GM18499 (cell line): ENCODE measurements around the gene ST7L.

Experiments used
- ATAC-seq: cut with Tn5 transposase; IDR thresholded peaks from one replicate; pipeline ENCODE4 v1.9.1; 2021; ENCODE audit warnings: moderate number of reproducible peaks; ENCODE audit not compliant: insufficient read depth, unreplicated experiment

The ST7L gene

GRCh38 chr1:112520166-112520565 is 98.8 kb downstream of the ST7L start:
- no peak for ATAC-seq

GRCh38 chr1:112518186-112518585 is 100.8 kb downstream of the ST7L start:
- no peak for ATAC-seq

- ATAC-seq = no peak
Measured at GRCh38 chr1:112517646-112518045, 101.3 kb downstream of the ST7L start.

GRCh38 chr1:112517231-112517630 is 101.7 kb downstream of the ST7L start:
- no peak for ATAC-seq

- no peak for ATAC-seq
Measured at GRCh38 chr1:112516141-112516540, 102.8 kb downstream of the ST7L start.

- no peak for ATAC-seq
Measured at GRCh38 chr1:112515311-112516009, 103.5 kb downstream of the ST7L start.

- no peak for ATAC-seq
Measured at GRCh38 chr1:112514901-112515300, 104.0 kb downstream of the ST7L start.

GRCh38 chr1:112513112-112513870 is 105.7 kb downstream of the ST7L start:
- ATAC-seq = no peak

GRCh38 chr1:112511897-112512296 is 107.0 kb downstream of the ST7L start:
- ATAC-seq = no peak

GRCh38 chr1:112510340-112510739 is 108.6 kb downstream of the ST7L start:
- no peak for ATAC-seq

GRCh38 chr1:112509660-112510178 is 109.2 kb downstream of the ST7L start:
- no peak for ATAC-seq

- no peak for ATAC-seq
Measured at GRCh38 chr1:112509005-112509659, 109.8 kb downstream of the ST7L start.

GRCh38 chr1:112508278-112509004 is 110.5 kb downstream of the ST7L start, which contains the start of gene WNT2B:
Gene WNT2B (plus strand): TSS chr1:112508965. CDS start chr1:112509263, 298 bp downstream.
- no peak for ATAC-seq

- no peak for ATAC-seq
Measured at GRCh38 chr1:112507921-112508277, 111.0 kb downstream of the ST7L start.

GRCh38 chr1:112507336-112507735 is 111.6 kb downstream of the ST7L start:
- ATAC-seq = no peak

GRCh38 chr1:112506731-112507130 is 112.2 kb downstream of the ST7L start:
- no peak for ATAC-seq

- ATAC-seq = no peak
Measured at GRCh38 chr1:112506306-112506705, 112.6 kb downstream of the ST7L start.

GRCh38 chr1:112505878-112506277 is 113.1 kb downstream of the ST7L start:
- ATAC-seq = no peak

GRCh38 chr1:112505400-112505785 is 113.5 kb downstream of the ST7L start:
- ATAC-seq = no peak

- no peak for ATAC-seq
Measured at GRCh38 chr1:112504661-112505399, 114.1 kb downstream of the ST7L start.
